SK-N-MC (cell line): ENCODE results near the gene CABCOCO1.

Experiments used
- EZH2 ChIP-seq: fragments of 200-600 bp; sonication (generic); IDR thresholded peaks from one replicate; pipeline ENCODE4 v1.6.1; 2017; ENCODE audit warnings: antibody characterized with exemption
- POLR2AphosphoS5 ChIP-seq: IDR thresholded peaks from 2 replicates; pipeline ENCODE4 v1.6.1; 2012; ENCODE audit warnings: mild to moderate bottlenecking, low read depth, low read length, borderline replicate concordance

GRCh38 chr10:61785473-61786105, 122.9 kb downstream of the CABCOCO1 start:
- TF ChIP-seq EZH2 (no peak), POLR2AphosphoS5 (no peak)
